Measurements from ENCODE around the gene FLNB. TPM values are rescaled to one million over a fixed set of nuclear protein-coding genes. Genes with fewer than 3 reads are reported as not detected.

FLNB gene
- total and polyA plus RNA-seq, 2 of the 13 experiments (the other 11 are each of a cell fraction or from before 2014, with no cell fraction given) = 106 to 130 TPM

GRCh38 chr3:57961177-57961827 is 46.9 kb upstream of the FLNB start (continued):
- TF ChIP-seq ARID5B (CRISPR knock-in tag; IDR thresholded peaks at IDR 0.05) = peak; percentile 94
- TF ChIP-seq TEAD3 (CRISPR knock-in tag; optimal IDR thresholded peaks at IDR 0.05; ENCODE audit: borderline replicate concordance) = peak; percentile 92
- TF ChIP-seq, protein P1, sequence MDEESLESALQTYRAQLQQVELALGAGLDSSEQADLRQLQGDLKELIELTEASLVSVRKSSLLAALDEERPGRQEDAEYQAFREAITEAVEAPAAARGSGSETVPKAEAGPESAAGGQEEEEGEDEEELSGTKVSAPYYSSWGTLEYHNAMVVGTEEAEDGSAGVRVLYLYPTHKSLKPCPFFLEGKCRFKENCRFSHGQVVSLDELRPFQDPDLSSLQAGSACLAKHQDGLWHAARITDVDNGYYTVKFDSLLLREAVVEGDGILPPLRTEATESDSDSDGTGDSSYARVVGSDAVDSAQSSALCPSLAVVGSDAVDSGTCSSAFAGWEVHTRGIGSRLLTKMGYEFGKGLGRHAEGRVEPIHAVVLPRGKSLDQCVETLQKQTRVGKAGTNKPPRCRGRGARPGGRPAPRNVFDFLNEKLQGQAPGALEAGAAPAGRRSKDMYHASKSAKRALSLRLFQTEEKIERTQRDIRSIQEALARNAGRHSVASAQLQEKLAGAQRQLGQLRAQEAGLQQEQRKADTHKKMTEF (CRISPR knock-in tag; IDR thresholded peaks at IDR 0.05) = peak; percentile 92
- TF ChIP-seq, protein P2, sequence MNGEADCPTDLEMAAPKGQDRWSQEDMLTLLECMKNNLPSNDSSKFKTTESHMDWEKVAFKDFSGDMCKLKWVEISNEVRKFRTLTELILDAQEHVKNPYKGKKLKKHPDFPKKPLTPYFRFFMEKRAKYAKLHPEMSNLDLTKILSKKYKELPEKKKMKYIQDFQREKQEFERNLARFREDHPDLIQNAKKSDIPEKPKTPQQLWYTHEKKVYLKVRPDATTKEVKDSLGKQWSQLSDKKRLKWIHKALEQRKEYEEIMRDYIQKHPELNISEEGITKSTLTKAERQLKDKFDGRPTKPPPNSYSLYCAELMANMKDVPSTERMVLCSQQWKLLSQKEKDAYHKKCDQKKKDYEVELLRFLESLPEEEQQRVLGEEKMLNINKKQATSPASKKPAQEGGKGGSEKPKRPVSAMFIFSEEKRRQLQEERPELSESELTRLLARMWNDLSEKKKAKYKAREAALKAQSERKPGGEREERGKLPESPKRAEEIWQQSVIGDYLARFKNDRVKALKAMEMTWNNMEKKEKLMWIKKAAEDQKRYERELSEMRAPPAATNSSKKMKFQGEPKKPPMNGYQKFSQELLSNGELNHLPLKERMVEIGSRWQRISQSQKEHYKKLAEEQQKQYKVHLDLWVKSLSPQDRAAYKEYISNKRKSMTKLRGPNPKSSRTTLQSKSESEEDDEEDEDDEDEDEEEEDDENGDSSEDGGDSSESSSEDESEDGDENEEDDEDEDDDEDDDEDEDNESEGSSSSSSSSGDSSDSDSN (CRISPR knock-in tag; IDR thresholded peaks at IDR 0.05) = peak; percentile 44; the same call in 1 of the 2 replicates
- TF ChIP-seq PHF21A (CRISPR knock-in tag; IDR thresholded peaks at IDR 0.05) = peak; percentile 91
- TF ChIP-seq TRIM24 (CRISPR knock-in tag; IDR thresholded peaks at IDR 0.05) = peak; percentile 57; the same call in 1 of the 2 replicates
- TF ChIP-seq ZNF761 (CRISPR knock-in tag; conservative IDR thresholded peaks at IDR 0.05) = peak; percentile 46; the same call in 1 of the 2 replicates
- TF ChIP-seq CHCHD3 (CRISPR knock-in tag; IDR thresholded peaks at IDR 0.05) = no peak
- peak; percentile 59; the same call in 1 of the 2 replicates for TF ChIP-seq RFXAP (CRISPR knock-in tag; IDR thresholded peaks at IDR 0.05; ENCODE audit: borderline replicate concordance)
- TF ChIP-seq ZNF317 (CRISPR knock-in tag; IDR thresholded peaks at IDR 0.05) = 0 out of 2 replicates have a peak, but pooled peaks have one; percentile 52
- no peak for TF ChIP-seq CHD2 (IDR thresholded peaks at IDR 0.05; ENCODE audit: low read depth, low read length)
- TF ChIP-seq NR2F2 (IDR thresholded peaks at IDR 0.05; ENCODE audit: borderline replicate concordance, low read depth) = peak; percentile 89
- TF ChIP-seq HDAC2 (CRISPR knock-in tag; IDR thresholded peaks at IDR 0.05) = peak; percentile 94
- peak in 1 of 2 experiments; percentile 86; a peak in 2 of 4 replicates for TF ChIP-seq EP300 (IDR thresholded peaks at IDR 0.05; ENCODE audit: low read depth in 2 of 2, low read length in 2 of 2)
- TF ChIP-seq EP300 (CRISPR knock-in tag; IDR thresholded peaks at IDR 0.05; ENCODE audit: borderline replicate concordance) = peak; percentile 74
- no peak for TF ChIP-seq THYN1 (CRISPR knock-in tag; IDR thresholded peaks at IDR 0.05; ENCODE audit: borderline replicate concordance, low read depth)
- TF ChIP-seq HOXA5 (CRISPR knock-in tag; IDR thresholded peaks at IDR 0.05) = no peak
- peak; percentile 94 for TF ChIP-seq MED1 (CRISPR knock-in tag; IDR thresholded peaks at IDR 0.05)
- no peak for TF ChIP-seq SIN3A (IDR thresholded peaks at IDR 0.05; ENCODE audit: borderline replicate concordance, low read depth, low read length)
- no peak for TF ChIP-seq RBAK (CRISPR knock-in tag; IDR thresholded peaks at IDR 0.05)
- TF ChIP-seq JUNB (CRISPR knock-in tag; IDR thresholded peaks at IDR 0.05; ENCODE audit: borderline replicate concordance) = no peak
- peak; percentile 88 for TF ChIP-seq NCOA2 (CRISPR knock-in tag; IDR thresholded peaks at IDR 0.05)
- no peak for TF ChIP-seq ZNF335 (CRISPR knock-in tag; IDR thresholded peaks at IDR 0.05)
- peak; percentile 64; the same call in 1 of the 2 replicates for TF ChIP-seq ZNF766 (CRISPR knock-in tag; IDR thresholded peaks at IDR 0.05; ENCODE audit: borderline replicate concordance)
